BJ (cell line): ENCODE results near the gene NDUFAF7. TPM values are rescaled to one million over a fixed set of nuclear protein-coding genes. Genes with fewer than 3 reads are reported as not detected.
A peak's percentile ranks its signal among the peaks of the same experiment; 100 is the strongest.
"Not testable (repeated sequence)": the region's sequence is repeated elsewhere in the genome, so short reads cannot be mapped to it uniquely, and the experiment has no call there.

ENCODE experiments used
- CTCF ChIA-PET: fragments of 350-600 bp; formaldehyde crosslinking; extraction: SDS; loops from one replicate; lab custom pipeline; 2021; ENCODE audit warnings: antibody characterized with exemption, inconsistent platforms; lab: Yijun Ruan, JAX
- POLR2A ChIA-PET: fragments of 300-600 bp; sonication (Branson Sonifier 250); formaldehyde crosslinking; extraction: SDS; loops from one replicate; lab custom pipeline; 2021; ENCODE audit warnings: antibody characterized with exemption; lab: Charles Lee
- DNase-seq: peaks from one replicate; pipeline ENCODE4 v3.0.0-alpha.2; 2011; ENCODE audit warnings: low read depth
- H3K27me3 ChIP-seq: 2 replicates; pipeline ENCODE4 v1.6.0; 2011; ENCODE audit warnings: low read length; ENCODE audit not compliant: control insufficient read depth, insufficient read depth
- H3K36me3 ChIP-seq: 2 replicates; pipeline ENCODE4 v1.5.1; 2011; ENCODE audit warnings: low read length; ENCODE audit not compliant: control insufficient read depth, insufficient read depth
- H3K4me3 ChIP-seq: 2 replicates; pipeline ENCODE4 v1.5.1; 2011; ENCODE audit warnings: low read depth, mild to moderate bottlenecking, control low read depth, low read length
- CTCF ChIP-seq: IDR thresholded peaks from 2 replicates; pipeline ENCODE4 v1.5.1; 2011; ENCODE audit warnings: low read depth, mild to moderate bottlenecking, control low read depth, inconsistent platforms, low read length, moderate library complexity; ENCODE audit not compliant: insufficient read depth
- polyA plus RNA-seq: library from polyadenylated mRNA; depleted of rRNA; stranded (reverse); fragments of >200 nt; gene quantifications from 2 replicates; pipeline ENCODE4 v1.2.3, GENCODE V29; 2011

NDUFAF7 gene
- polyA plus RNA-seq, 1 experiment, result 9.5 TPM

- Histone ChIP-seq H3K4me3 (no peak overlapping the region), H3K36me3 (no peaks in the 10 kb centered on the region), H3K27me3 (peaks cover 4% of the 10 kb centered on the region)
- TF ChIP-seq CTCF, result no peak
- POLR2A ChIA-PET, result no interaction called here
- CTCF ChIA-PET, result interaction anchor here (0.7 to 1.7 kb wide), 3 partner anchors 21 to 1084 kb away, joined by 3 to 5 read pairs (median 3); no protein-coding TSS in a partner anchor
- no peak for DNase-seq
Measured at GRCh38 chr2:37190290-37190689, 41.2 kb upstream of the NDUFAF7 start.

GRCh38 chr2:37191253-37191652, 40.2 kb upstream of the NDUFAF7 start:
- DNase-seq, result no peak
- ChIA-PET POLR2A (no interaction called here), CTCF (no interaction called here)
- H3K4me3 ChIP-seq, result no peak overlapping the region
- no peaks in the 10 kb centered on the region for H3K36me3 ChIP-seq
- no peaks in the 10 kb centered on the region for H3K27me3 ChIP-seq
- no peak for TF ChIP-seq CTCF

- H3K4me3 ChIP-seq, result no peak overlapping the region
- TF ChIP-seq CTCF, result no peak
- ChIA-PET CTCF (no interaction called here), POLR2A (no interaction called here)
- no peaks in the 10 kb centered on the region for H3K27me3 ChIP-seq
- no peaks in the 10 kb centered on the region for H3K36me3 ChIP-seq
- DNase-seq, result no peak
Measured at GRCh38 chr2:37191747-37192146, 39.7 kb upstream of the NDUFAF7 start.

- Histone ChIP-seq H3K4me3 (no peak overlapping the region), H3K36me3 (no peaks in the 10 kb centered on the region), H3K27me3 (no peaks in the 10 kb centered on the region)
- TF ChIP-seq CTCF, result no peak
- POLR2A ChIA-PET, result no interaction called here
- CTCF ChIA-PET, result no interaction called here
- DNase-seq, result no peak
Measured at GRCh38 chr2:37192551-37192950, 38.9 kb upstream of the NDUFAF7 start.

GRCh38 chr2:37195862-37196319, 35.6 kb upstream of the NDUFAF7 start:
- peak overlapping the region; percentile 55 for H3K4me3 ChIP-seq
- CTCF ChIA-PET, result interaction anchor here (0.6 kb wide), 1 partner anchor 61 kb away, joined by 8 read pairs; no protein-coding TSS in a partner anchor
- POLR2A ChIA-PET, H3K36me3 ChIP-seq, H3K27me3 ChIP-seq, DNase-seq: not testable (repeated sequence)
